DMS53 treated with DMSO at 0.1 percent for 48 hours (cell line): ENCODE measurements around the gene ZNF814.
A peak's percentile ranks its signal among the peaks of the same experiment; 100 is the strongest.
"Not testable (repeated sequence)": the region's sequence is repeated elsewhere in the genome, so short reads cannot be mapped to it uniquely, and the experiment has no call there.

ENCODE experiments used
- DNase-seq: peaks from one replicate; lab custom pipeline; 2025; ENCODE audit not compliant: unreplicated experiment; lab: John Stamatoyannopoulos, UW

The ZNF814 gene

GRCh38 chr19:57888560-57889231 lies at the start of gene ZNF814:
Gene ZNF814, minus strand, starts transcription at chr19:57889037. Its CDS starts 235 bp downstream, at chr19:57888802.
- DNase-seq: no peak

DNA sequence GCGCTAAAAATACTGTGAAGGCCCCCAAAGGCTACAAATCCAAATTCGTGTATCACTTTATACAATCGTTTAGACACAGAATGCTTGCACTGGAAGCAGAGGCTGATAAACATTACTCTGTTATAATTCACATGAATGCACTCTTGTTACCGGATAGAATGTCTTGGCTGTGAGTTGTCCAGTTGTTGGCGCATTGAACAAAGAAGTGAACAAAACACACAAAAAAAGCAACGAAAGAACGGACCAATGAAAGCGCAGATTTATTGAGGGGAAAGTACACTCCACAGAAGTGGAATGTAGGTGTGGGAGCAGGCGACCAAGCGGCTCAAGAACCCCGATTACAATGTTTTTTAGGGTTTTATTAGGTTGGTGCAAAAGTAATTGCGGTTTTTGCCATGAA lies 46.9 kb upstream of the ZNF814 start:
- no peak for DNase-seq

- peak; percentile 49 for DNase-seq
These were observed 46.2 kb upstream of the ZNF814 start, which contains the start of gene ZNF418 for GRCh38 chr19:57934820-57935665. Gene ZNF418, minus strand, starts transcription at chr19:57935402. Its CDS starts 1,580 bp downstream, at chr19:57933822.

DNA sequence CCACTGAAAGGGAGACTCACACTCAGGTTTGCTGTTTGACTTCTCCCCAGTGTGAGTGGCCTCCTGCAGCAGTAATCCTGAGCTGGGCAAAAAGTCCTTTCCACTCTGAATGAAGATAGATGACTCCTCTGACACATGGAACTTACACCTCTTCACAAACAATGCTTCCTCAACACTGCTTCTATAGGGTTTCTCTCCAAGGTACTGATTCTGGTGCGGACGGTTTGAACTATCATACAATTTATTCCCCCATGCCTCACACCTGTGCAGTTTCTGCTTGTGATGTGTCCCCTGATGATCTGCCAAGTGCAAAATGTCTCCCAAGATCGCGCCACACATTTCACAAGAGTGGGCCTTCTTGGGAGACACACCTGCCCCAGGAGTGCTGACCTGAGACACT lies 38.8 kb upstream of the ZNF814 start:
- DNase-seq: no peak

DNA sequence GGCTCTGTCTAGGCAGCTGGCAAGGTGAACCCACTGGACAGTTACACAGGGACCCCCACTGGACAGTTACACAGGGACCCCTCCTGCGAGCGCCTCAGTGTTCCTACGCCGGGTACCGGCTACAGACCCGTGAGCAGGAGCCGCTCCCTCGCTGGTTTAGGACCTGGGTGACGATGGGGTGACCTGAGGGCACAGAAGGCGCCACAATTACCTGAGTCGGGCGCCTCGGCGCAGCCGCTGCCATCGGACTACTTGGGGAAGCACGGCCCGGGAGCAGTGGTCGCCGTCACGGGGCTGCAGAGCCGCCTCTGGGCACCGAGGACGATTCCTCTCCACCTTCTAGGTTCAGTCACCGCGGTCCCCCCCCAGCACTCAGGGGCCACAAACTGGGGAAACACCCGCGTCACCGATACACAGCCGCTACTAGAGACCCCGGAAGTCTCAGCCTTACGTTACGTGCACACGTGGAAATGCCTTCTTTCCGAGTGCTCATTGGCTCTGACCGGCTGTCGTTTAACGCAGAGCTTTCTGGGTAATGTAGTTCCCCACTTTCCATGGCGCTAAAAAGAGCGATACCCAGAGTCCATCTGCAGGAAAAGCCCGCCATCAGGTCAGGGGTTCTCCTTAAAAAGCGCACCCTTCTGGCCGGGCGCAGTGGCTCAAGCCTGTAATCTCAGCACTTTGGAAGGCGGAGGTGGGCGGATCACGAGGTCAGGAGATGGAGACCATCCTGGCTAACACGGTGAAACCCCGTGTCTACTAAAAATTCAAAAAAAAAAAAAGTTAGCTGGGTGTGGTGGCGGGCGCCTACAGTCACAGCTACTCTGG lies 27.5 kb upstream of the ZNF814 start, which contains the start of gene ZNF417:
Gene ZNF417 (minus strand): TSS at position 425 of the 828 bp plus-strand sequence. CDS start 181 bp downstream, at position 244.
- DNase-seq: peak; percentile 95

DNA sequence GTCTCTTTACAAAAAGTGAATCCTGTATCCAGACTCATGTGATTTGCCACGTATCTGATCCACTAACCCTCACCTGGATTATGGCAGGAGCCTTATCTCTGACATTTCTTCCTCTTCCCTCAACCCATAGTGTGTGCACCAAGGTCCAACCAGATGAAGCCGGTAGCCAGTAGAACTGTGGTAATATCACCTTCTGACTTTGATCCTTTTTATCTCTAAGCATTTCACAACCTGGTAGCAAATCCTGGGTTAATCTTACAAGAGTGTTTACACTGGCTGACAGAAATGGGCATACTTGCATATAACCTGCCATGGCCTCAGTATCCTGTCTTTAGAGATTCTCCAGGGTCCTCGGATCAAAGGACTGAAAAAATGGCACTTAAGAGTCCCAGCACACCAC lies 25.7 kb upstream of the ZNF814 start:
- no peak for DNase-seq

DNA sequence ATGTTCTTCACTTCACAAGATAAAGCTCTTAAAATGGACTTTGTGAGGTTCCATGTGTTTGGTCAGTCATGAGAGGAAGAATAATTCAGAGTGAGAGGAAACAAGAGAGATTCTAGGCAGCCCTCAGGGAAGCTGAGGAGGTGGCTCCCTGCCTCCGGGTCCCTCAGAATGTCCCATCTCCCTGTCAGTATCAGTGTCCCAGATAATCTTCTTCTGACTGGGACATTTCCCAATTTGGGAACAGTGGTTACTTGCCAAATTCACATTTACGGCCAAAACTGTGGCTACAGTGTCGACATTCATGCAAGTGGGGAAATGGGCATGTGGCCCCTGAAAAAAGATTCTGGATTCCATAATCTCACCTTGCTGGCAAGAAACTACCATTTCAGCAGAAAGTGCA lies 18.6 kb upstream of the ZNF814 start:
- no peak for DNase-seq

GRCh38 chr19:57905258-57905657 lies 16.4 kb upstream of the ZNF814 start:
- DNase-seq: no peak

DNA sequence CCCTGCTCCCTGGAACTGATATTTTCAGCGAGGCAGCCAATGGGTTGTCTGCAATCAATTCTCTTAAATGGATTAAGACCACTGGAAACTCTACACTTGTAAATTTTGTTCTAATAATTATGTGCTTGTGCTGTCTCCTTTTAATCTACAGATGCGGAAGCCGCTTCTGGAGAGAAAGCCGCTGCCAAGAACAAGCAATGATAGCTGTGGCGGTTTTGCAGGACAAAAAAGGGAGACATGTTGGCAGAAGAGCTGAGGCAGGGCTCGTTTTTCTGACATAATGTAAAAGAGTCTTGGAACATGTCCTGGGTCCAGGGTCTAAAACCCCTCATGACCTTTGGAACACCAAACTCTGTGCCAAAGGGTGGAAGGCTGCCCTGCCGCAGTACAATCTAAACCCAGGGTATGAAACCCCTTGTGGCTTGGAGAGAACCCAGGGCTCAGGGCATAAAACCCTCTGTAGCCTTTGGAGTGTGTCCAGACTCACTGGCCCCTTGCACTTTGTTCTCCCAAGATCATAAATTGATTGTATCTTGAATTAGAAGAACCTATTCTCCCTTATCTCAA lies 14.9 kb upstream of the ZNF814 start:
- no peak for DNase-seq

GRCh38 chr19:57900311-57900710 lies 11.5 kb upstream of the ZNF814 start:
- DNase-seq: no peak

DNA sequence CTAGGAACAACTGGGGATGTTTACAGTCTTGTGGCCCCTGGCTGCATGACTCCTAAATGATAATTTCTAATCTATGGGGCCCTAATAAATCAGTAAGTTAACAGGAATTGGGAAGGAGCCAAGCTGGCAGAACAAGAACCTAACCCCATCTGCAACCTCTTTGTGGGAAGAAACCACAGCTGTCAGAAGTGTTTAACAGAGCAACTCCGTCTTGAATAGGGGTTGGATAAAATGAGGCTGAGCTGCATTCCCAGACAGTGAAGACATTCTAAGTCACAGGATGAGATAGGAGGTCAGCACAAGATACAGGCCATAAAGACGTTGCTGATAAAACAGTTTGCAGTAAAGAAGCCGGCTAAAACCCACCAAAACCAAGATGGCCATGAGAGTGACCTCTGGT lies 1.9 kb upstream of the ZNF814 start:
- DNase-seq: not testable (repeated sequence)

- no peak for DNase-seq
These were observed 704 bp downstream of the ZNF814 start for GRCh38 chr19:57888107-57888559.

DNA sequence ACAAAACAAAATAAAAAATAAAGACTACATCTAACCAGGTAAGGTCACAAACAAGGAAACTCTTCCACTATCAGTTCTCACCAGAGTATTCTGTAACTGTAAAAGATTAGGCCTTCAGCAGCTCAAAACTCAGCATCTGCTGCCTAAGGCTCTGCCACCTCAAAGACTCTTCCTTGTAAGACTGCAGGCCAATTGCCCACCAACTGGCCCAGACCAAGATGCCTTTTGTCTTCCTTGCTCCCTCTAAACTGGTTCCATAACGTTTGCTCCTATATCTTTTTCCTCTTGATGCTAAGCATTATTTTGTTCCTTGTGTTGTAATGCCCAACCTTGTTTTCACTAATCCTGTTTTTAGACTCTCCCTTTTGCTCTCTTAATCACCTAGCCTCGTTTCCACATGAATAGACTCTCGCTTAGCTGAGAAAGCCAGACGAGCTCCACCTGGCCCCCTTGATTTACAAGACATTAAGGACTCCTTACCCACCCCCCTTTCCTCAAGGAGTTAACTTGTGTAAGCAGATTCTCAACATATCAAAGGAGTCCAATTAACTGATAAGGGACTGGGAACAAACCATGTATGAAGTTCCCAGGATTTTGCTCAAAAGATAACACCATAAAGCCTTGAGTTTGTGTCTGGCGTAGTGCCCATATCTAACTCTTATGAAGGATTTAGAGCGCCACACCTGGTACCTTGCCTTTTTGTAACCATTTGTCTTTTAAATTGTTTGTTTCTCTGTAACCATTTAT lies 1.5 kb downstream of the ZNF814 start:
- DNase-seq: no peak

- no peak for DNase-seq
These were observed 2.8 kb downstream of the ZNF814 start for GRCh38 chr19:57886046-57886445.

GRCh38 chr19:57873883-57874799 lies 14.7 kb downstream of the ZNF814 start:
- not testable (repeated sequence) for DNase-seq

DNA sequence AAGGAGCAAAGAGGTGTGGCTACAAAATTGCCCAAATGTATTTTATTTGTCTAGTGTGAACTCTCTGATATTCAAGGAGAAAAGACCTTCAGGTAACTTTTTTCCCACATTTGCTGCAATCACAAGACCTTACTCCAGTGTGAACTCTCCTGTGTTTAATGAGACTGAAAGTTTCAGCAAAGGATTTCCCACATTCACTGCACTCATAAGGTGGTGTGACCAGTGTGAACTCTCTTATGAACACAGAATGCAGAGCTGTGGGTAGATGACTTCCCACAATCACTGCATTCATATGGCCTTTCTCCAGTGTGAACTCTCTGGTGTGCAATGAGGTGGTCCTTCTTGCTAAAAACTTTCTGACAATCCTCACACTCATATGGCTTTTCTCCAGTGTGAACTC lies 16.4 kb downstream of the ZNF814 start:
- DNase-seq: no peak

DNA sequence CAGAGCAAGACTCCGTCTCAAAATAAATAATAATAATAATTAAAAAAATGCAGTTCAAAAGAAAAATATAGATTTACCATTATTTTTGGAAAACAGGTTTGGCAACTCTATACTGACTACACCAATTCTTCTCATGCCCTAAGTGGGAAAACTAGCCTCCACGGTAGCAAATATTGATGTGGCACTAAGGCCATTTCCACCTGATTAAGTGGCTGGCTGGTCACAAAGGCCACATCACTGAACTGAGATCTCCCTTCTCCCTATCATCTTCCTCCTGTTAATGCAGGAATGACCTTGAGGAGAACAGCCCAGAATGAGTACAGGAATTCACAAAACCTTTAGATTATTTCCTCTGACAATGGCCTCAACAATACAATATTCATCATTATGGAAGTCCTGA lies 18.6 kb downstream of the ZNF814 start:
- no peak for DNase-seq

DNA sequence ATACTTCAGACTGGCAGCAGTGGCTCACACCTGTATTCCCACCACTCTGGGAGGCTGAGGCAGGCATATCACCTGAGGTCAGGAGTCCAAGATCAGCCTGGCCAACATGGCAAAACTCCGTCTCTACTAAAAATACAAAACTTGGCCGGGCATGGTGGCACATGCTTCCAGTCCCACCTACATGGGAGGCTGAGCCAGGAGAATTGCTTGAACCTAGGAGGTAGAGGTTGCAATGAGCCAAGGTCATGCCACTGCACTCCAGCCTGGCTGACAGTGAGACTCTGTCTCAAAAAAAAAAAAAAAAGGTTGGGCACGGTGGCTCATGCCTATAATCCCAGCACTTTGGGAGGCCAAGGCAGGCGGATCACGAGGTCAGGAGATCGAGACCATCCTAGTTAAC lies 19.2 kb downstream of the ZNF814 start:
- DNase-seq: not testable (repeated sequence)

GRCh38 chr19:57867868-57868492 lies 20.9 kb downstream of the ZNF814 start:
- no peak for DNase-seq
